HK-2 (cell line): ENCODE results near the gene NOL11.
"Not testable (repeated sequence)": the region's sequence is repeated elsewhere in the genome, so short reads cannot be mapped to it uniquely, and the experiment has no call there.

Source experiments
- DNase-seq: peaks from one replicate; pipeline ENCODE4 v3.0.0-alpha.2; 2018; ENCODE audit not compliant: unreplicated experiment

NOL11 gene

GRCh38 chr17:67717624-67718324 lies at the start of gene NOL11:
TSS of gene NOL11 (plus strand) at chr17:67717936. CDS start at chr17:67717948, 12 bp downstream.
- DNase-seq: peak; percentile 100

- DNase-seq: no peak
Measured at GRCh38 chr17:67671493-67671892, 46.2 kb upstream of the NOL11 start.

GRCh38 chr17:67672592-67673335 lies 45.0 kb upstream of the NOL11 start:
- DNase-seq: no peak

DNA sequence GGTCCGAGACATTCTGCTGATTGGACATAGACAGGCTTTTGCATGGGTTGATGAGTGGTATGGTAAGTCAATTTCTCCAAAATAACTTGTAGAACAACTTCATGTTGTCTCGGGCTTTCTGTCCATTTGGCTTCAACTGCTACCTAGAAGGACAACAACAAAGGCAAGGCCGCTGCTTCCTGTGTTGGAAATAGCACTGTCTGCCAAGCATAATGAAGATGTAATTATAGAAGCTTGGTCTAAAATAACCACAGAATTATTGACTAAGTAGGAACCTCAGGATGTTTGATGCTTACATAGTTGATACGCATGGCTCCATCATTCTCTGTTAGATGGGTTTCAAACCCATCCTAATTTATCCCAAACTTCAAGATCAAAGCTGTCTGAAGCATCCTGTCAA lies 42.3 kb upstream of the NOL11 start:
- no peak for DNase-seq

- no peak for DNase-seq
Measured at GRCh38 chr17:67676305-67676704, 41.4 kb upstream of the NOL11 start.

GRCh38 chr17:67678414-67678813 lies 39.3 kb upstream of the NOL11 start:
- no peak for DNase-seq

- no peak for DNase-seq
Measured at GRCh38 chr17:67679225-67679624, 38.5 kb upstream of the NOL11 start.

- no peak for DNase-seq
Measured at GRCh38 chr17:67679721-67680120, 38.0 kb upstream of the NOL11 start.

GRCh38 chr17:67680445-67681224 lies 37.1 kb upstream of the NOL11 start:
- DNase-seq: no peak

- no peak for DNase-seq
Measured at GRCh38 chr17:67682196-67682595, 35.5 kb upstream of the NOL11 start.

DNA sequence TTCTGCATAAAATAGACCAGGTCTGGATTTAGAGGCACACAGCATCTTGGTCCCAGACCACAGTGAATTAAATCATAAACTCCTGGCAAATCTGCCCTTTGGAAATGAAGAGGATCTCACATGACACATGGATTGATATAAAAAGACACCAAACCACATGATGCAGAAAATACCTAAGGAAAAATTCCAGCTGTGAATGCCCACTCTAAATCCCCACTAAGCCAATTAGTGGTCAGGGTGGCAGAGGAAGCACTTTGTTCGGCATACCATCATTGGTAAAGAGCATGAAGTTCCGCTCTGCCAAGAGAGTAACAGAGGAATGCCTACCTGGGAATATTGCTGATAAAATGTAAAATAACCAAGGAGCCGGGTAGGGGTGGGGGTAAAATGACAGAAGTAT lies 32.4 kb upstream of the NOL11 start:
- no peak for DNase-seq

GRCh38 chr17:67686241-67686640 lies 31.5 kb upstream of the NOL11 start:
- DNase-seq: no peak

DNA sequence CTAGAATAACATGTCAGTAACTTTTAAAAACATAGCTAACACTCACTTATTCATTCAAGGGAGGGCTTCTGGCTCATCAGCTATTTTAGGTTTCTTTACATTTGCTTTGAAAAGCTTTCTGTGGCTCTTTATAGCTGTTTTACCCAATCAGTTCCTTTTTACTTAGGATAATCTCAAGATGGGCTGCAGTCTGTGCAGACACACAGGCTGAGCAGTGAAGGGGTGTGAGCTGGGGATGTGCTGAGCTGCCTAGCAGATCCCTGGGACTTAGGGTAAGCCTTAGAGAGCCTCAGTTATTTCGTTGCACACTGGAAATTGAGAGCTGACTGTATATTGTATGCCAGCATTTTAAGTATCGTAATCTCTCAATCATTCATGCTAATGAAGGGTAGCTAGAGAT lies 30.2 kb upstream of the NOL11 start:
- no peak for DNase-seq

DNA sequence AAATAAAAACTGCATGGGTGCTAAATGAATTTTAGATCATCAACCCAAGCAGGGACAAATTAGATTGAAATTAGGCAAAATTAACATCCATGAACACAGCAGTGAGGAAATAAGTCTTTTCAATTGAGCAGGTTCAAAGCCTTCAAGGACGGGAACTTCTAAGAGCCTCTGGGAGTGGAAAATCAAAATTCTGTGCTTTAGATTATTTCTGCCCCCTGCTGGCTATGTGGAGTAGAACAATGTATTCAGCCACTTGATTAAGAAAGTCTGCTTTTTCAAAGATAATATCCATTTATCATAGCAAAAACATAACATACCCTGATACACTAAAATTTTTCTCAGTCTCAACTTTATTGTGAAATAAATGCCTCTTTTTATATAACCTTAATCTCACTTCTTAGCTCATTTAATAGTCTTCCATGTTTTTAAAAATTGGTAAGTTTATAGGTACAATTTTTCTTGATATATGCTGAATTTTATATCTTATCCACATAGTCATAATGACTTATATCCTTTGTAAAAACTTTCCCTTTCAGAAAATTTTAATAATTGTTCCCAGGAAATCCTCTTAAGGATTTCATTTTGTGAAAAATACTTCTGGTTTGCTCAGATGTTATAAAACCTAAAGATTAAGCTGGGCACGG lies 28.1 kb upstream of the NOL11 start:
- DNase-seq: no peak

GRCh38 chr17:67693811-67694210 lies 23.9 kb upstream of the NOL11 start:
- no peak for DNase-seq

GRCh38 chr17:67696347-67696746 lies 21.4 kb upstream of the NOL11 start:
- no peak for DNase-seq

DNA sequence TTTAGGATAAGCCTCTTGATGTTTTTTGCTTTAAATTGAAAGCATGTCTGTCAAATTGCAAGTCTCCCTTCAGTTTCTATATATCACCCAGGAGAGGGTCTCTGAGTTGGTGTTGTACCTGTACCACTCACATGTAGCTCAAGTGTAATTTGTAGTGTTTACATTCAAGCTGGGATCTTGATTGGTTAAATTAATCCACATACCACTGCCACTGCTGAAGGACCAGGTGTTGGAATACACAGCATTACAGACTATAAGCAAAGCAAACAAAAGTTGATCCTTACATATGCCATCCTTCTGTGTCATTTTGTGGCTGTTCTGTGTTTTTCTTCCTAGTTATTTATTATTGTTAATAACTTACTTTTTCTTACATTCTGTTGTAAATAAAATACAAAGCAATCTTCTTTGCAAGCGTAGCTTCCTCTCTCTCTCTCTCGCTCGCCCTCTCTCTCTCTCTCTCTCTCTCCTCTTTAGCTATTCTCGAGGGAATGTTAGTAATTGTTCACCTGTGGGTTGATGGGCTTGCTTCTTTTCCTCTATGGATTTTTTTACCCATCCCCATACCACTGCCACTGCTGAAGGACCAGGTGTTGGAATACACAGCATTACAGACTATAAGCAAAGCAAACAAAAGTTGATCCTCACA lies 20.8 kb upstream of the NOL11 start:
- peak; percentile 13 for DNase-seq

- DNase-seq: no peak
Measured at GRCh38 chr17:67700037-67700724, 17.6 kb upstream of the NOL11 start.

DNA sequence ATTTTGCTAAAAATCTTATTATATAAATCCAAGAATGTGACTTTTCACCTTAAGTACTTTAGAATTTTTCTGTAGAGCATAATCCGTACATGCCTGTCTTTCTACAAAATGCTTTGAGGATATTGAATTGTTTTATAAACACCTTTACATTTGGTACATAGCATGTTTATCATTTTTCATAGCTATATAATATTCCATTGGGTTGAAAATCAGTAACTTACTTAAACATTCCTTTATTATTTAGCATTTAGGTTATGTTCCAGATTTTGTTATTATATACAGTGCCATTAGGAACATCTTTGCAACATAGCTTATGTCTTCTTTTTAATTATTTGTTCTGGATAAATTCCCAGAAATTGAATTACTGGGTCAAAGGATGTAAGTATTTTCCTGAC lies 17.0 kb upstream of the NOL11 start:
- DNase-seq: no peak

DNA sequence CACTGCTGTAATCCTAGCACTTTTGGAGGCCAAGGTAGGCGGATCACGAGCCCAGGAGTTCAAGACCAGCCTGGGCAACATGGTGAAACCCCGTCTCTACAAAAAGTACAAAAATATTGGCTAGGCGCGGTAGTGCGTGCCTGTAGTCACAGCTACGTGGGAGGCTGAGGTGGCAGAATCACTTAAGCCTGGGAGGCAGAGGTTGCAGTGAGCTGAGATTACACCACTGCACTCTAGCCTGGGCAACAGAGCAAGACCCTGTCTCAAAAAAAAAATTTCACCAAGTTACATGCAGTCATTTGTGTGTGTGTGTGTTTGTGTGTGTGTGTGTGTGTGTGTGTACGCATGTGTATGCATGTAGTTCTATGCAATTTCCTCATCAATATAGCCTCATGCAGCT lies 14.9 kb upstream of the NOL11 start:
- not testable (repeated sequence) for DNase-seq

GRCh38 chr17:67707442-67707841 lies 10.3 kb upstream of the NOL11 start:
- no peak for DNase-seq
